GM12801 (cell line): ENCODE measurements around the gene SNTG2.

Experiments used
- CTCF ChIP-seq: IDR thresholded peaks from one replicate; pipeline ENCODE4 v1.5.1; 2011; ENCODE audit warnings: control low read depth; ENCODE audit not compliant: insufficient read length; ENCODE audit errors: extremely low read depth

Gene SNTG2

GRCh38 chr2:1306687-1307516 is 356.3 kb downstream of the SNTG2 start:
- TF ChIP-seq CTCF: no peak

- no peak for TF ChIP-seq CTCF
Measured at GRCh38 chr2:1307670-1308069, 357.0 kb downstream of the SNTG2 start.

- TF ChIP-seq CTCF: no peak
Measured at GRCh38 chr2:1308678-1309077, 358.0 kb downstream of the SNTG2 start.

GRCh38 chr2:1309507-1309906 is 358.9 kb downstream of the SNTG2 start:
- no peak for TF ChIP-seq CTCF

- no peak for TF ChIP-seq CTCF
Measured at GRCh38 chr2:1310202-1310601, 359.6 kb downstream of the SNTG2 start.

- TF ChIP-seq CTCF: no peak
Measured at GRCh38 chr2:1310866-1311265, 360.2 kb downstream of the SNTG2 start.

GRCh38 chr2:1313240-1313924 is 362.7 kb downstream of the SNTG2 start:
- no peak for TF ChIP-seq CTCF
